Hepatocyte (in vitro differentiated cells): ENCODE data around the gene FLYWCH1. TPM values are rescaled to one million over a fixed set of nuclear protein-coding genes. Genes with fewer than 3 reads are reported as not detected.

ENCODE experiments used
- DNase-seq: peaks from one replicate; pipeline ENCODE4 v3.0.0-alpha.2; 2016; ENCODE audit warnings: low spot score
- H2AFZ ChIP-seq: fragments of 200-600 bp; sonication (generic); 2 replicates; pipeline ENCODE4 v1.6.0; 2016; ENCODE audit warnings: antibody characterized with exemption, mild to moderate bottlenecking
- H3K27ac ChIP-seq: fragments of 200-600 bp; sonication (generic); 2 replicates; pipeline ENCODE4 v1.5.1; 2016; ENCODE audit warnings: mild to moderate bottlenecking
- H3K27me3 ChIP-seq: fragments of 200-600 bp; sonication (generic); 2 replicates; pipeline ENCODE4 v1.6.1; 2016
- H3K36me3 ChIP-seq: fragments of 200-600 bp; sonication (generic); replicated peaks from 2 replicates; pipeline ENCODE4 v1.5.1; 2016; ENCODE audit warnings: low read depth; ENCODE audit not compliant: insufficient read depth
- H3K4me1 ChIP-seq: fragments of 200-600 bp; sonication (generic); 2 replicates; pipeline ENCODE4 v1.5.1; 2016; ENCODE audit warnings: mild to moderate bottlenecking, moderate library complexity; ENCODE audit not compliant: insufficient read depth
- H3K4me2 ChIP-seq: fragments of 200-600 bp; sonication (generic); 2 replicates; pipeline ENCODE4 v1.6.0; 2016
- H3K4me3 ChIP-seq: fragments of 200-600 bp; sonication (generic); 2 replicates; pipeline ENCODE4 v1.5.1; 2016; ENCODE audit warnings: mild to moderate bottlenecking
- H3K79me2 ChIP-seq: fragments of 200-600 bp; sonication (generic); 2 replicates; pipeline ENCODE4 v1.6.0; 2017; ENCODE audit warnings: mild to moderate bottlenecking
- H3K9me2 ChIP-seq: fragments of 200-600 bp; sonication (generic); replicated peaks from 2 replicates; pipeline ENCODE4 v1.6.0; 2017; ENCODE audit warnings: mild to moderate bottlenecking; ENCODE audit not compliant: insufficient read depth
- H3K9me3 ChIP-seq: fragments of 200-600 bp; sonication (generic); 2 replicates; pipeline ENCODE4 v1.5.1; 2016; ENCODE audit warnings: low read depth, mild to moderate bottlenecking
- H4K20me1 ChIP-seq: fragments of 200-600 bp; sonication (generic); 2 replicates; pipeline ENCODE4 v1.6.0; 2016; ENCODE audit warnings: mild to moderate bottlenecking; ENCODE audit not compliant: insufficient read depth, poor library complexity, severe bottlenecking
- CTCF ChIP-seq: fragments of 200-600 bp; sonication (generic); IDR thresholded peaks from 2 replicates; pipeline ENCODE4 v1.5.1; 2016; ENCODE audit warnings: antibody characterized with exemption, mild to moderate bottlenecking; ENCODE audit not compliant: poor library complexity
- EZH2 ChIP-seq: fragments of 200-600 bp; sonication (generic); IDR thresholded peaks from 2 replicates; pipeline ENCODE4 v1.6.1; 2016; ENCODE audit warnings: antibody characterized with exemption, mild to moderate bottlenecking, borderline replicate concordance
- EZH2phosphoT487 ChIP-seq: fragments of 200-600 bp; sonication (generic); IDR thresholded peaks from one replicate; pipeline ENCODE4 v1.6.1; 2018; ENCODE audit warnings: antibody characterized with exemption, mild to moderate bottlenecking, low read depth, moderate library complexity; ENCODE audit not compliant: unreplicated experiment, severe bottlenecking
- WGBS: methylation state at CpG from one replicate; pipeline ENCODE4 v1.1.6; 2016; ENCODE audit warnings: low lambda C conversion rate; ENCODE audit errors: missing lambda C conversion rate; 5-methylcytosine and 5-hydroxymethylcytosine counted together
- polyA plus RNA-seq: library from polyadenylated mRNA; unstranded; fragments of >200 nt; fragmentation: Nextera tagmentation; extraction: Ambion mirVana; gene quantifications from 2 replicates; pipeline ENCODE4 v1.2.1, GENCODE V29; 2016
- total RNA-seq: library from RNA; depleted of rRNA; stranded (reverse); fragments of >200 nt; gene quantifications from 2 replicates; pipeline ENCODE4 v1.2.3, GENCODE V29; 2014

The FLYWCH1 gene
- total and polyA plus RNA-seq, 2 experiments from 2014 or later: 11.7 to 16.9 TPM

- H3K9me2 ChIP-seq: no peaks in the 10 kb centered on the region
- no peak overlapping the region for H2AFZ ChIP-seq
- no peaks in the 10 kb centered on the region for H3K79me2 ChIP-seq
- no peak overlapping the region for H3K4me2 ChIP-seq
- 96% methylated on average over 35 of the region's 35 CpGs for WGBS
- DNase-seq: no peak
- H3K4me3 ChIP-seq: no peak overlapping the region
- no peak for TF ChIP-seq EZH2phosphoT487
- TF ChIP-seq CTCF: no peak
- no peak for TF ChIP-seq EZH2
- H3K36me3 ChIP-seq: no peaks in the 10 kb centered on the region
- H3K9me3 ChIP-seq: no peaks in the 10 kb centered on the region
- no peaks in the 10 kb centered on the region for H4K20me1 ChIP-seq
- no peak overlapping the region for H3K27ac ChIP-seq
- H3K4me1 ChIP-seq: peaks cover 3% of the 10 kb centered on the region
- H3K27me3 ChIP-seq: peaks cover 4% of the 10 kb centered on the region
Measured at GRCh38 chr16:2971134-2971984, 59.6 kb downstream of the FLYWCH1 start.

DNA sequence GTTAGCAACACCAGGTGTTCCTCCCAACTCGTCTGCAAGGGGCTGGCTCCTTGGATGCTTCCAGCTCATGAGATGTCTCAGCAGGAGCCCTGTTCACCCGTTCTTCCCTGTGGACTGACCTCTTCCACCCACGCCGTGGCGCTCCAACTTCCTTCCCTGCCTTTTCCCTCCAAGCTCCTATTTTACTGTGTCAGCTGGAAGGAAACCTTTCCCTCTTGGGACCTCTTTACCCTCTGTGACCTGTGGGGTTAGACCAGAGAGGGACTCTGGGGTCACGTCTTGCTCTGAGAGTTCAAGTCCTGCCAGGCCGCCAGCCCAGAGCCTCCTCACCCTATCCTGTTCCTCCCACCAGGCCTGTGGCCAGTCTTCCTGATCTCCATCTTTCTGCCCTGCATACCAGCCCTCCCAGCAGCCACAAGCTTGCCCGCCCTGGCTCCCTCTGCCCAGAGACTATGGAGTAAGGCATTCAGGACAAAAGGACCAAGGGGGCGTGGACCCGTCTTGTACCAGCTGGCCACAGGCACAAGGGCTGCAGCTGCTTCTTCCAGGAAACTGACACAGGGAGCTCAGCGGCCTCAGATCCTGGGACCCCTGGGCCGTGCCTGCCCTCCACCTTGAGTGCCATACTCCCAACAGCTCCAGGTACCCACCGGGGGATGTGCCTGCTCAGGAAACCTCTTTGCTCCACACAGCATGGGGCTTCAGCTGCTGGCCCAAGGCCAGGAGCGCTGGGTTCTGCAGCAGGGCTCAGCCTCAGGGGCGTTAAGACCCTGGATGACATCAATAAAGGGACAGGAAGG is 60.5 kb downstream of the FLYWCH1 start:
- no peak for TF ChIP-seq EZH2

GRCh38 chr16:2973093-2973492 is 61.4 kb downstream of the FLYWCH1 start:
- H3K4me2 ChIP-seq: no peak overlapping the region
- WGBS: 78% methylated on average over 5 of the region's 5 CpGs
- no peaks in the 10 kb centered on the region for H3K9me3 ChIP-seq
- TF ChIP-seq EZH2phosphoT487 (no peak), EZH2 (no peak)
- peaks cover 3% of the 10 kb centered on the region for H3K4me1 ChIP-seq
- H3K27me3 ChIP-seq: no peaks in the 10 kb centered on the region
- no peak overlapping the region for H3K27ac ChIP-seq
- no peak overlapping the region for H3K4me3 ChIP-seq
- no peaks in the 10 kb centered on the region for H4K20me1 ChIP-seq
- no peaks in the 10 kb centered on the region for H3K79me2 ChIP-seq
- H3K36me3 ChIP-seq: no peaks in the 10 kb centered on the region
- H2AFZ ChIP-seq: no peak overlapping the region
- H3K9me2 ChIP-seq: no peaks in the 10 kb centered on the region
- no peak for DNase-seq

More for the DNA sequence above, 60.5 kb downstream of the FLYWCH1 start:
- H3K27me3 ChIP-seq: no peaks in the 10 kb centered on the region
- H3K4me1 ChIP-seq: peaks cover 3% of the 10 kb centered on the region
- no peaks in the 10 kb centered on the region for H3K9me2 ChIP-seq
- no peaks in the 10 kb centered on the region for H3K36me3 ChIP-seq
- no peaks in the 10 kb centered on the region for H3K79me2 ChIP-seq
- DNase-seq: no peak
- H2AFZ ChIP-seq: no peak overlapping the region
- no peaks in the 10 kb centered on the region for H4K20me1 ChIP-seq
- no peak overlapping the region for H3K27ac ChIP-seq
- H3K9me3 ChIP-seq: no peaks in the 10 kb centered on the region
- H3K4me2 ChIP-seq: no peak overlapping the region
- no peak overlapping the region for H3K4me3 ChIP-seq
- WGBS: 87% methylated on average over 15 of the region's 15 CpGs

- WGBS: 90% methylated on average over 12 of the region's 17 CpGs
- no peak for DNase-seq
- Histone ChIP-seq H3K4me2 (no peak overlapping the region), H4K20me1 (no peaks in the 10 kb centered on the region), H3K4me3 (no peak overlapping the region), H2AFZ (no peak overlapping the region), H3K36me3 (no peaks in the 10 kb centered on the region), H3K27ac (no peak overlapping the region), H3K4me1 (peaks cover 3% of the 10 kb centered on the region), H3K9me2 (no peaks in the 10 kb centered on the region), H3K79me2 (no peaks in the 10 kb centered on the region), H3K9me3 (no peaks in the 10 kb centered on the region), H3K27me3 (no peaks in the 10 kb centered on the region)
- TF ChIP-seq EZH2phosphoT487 (no peak), CTCF (no peak), EZH2 (no peak)
Measured at GRCh38 chr16:2973605-2974318, 62.0 kb downstream of the FLYWCH1 start.
